Activated T-cell treated with anti-CD3 and anti-CD28 coated beads, Interleukin-2, amount 50 U/mL, for 72 hours (primary cell): Measurements from ENCODE around the gene FILIP1. TPM values are rescaled to one million over a fixed set of nuclear protein-coding genes. Genes with fewer than 3 reads are reported as not detected.

Source experiments
- ATAC-seq, 2 donors: fragments of 150-1000 bp; cut with Tn5 transposase; replicated peaks in 1 of 2; 2 replicates each; pipeline ENCODE4 v1.10.0; 2021; ENCODE audit warnings: moderate library complexity in 2 of 2, mild to moderate bottlenecking in 1 of 2
- DNase-seq, 2 donors: peaks; one replicate each; pipeline ENCODE4 v3.0.0; 2021 to 2022; ENCODE audit warnings: mixed read lengths in 1 of 2
- H3K27ac Mint-ChIP-seq: one replicate; pipeline ENCODE4 v1.8.0; 2022; ENCODE audit warnings: mild to moderate bottlenecking, moderate library complexity, mixed read lengths
- H3K27me3 Mint-ChIP-seq: one replicate; pipeline ENCODE4 v1.8.0; 2022; ENCODE audit warnings: low read depth, mixed read lengths
- H3K36me3 Mint-ChIP-seq, 2 donors: one replicate each; pipeline ENCODE4 v1.8.0; 2022; ENCODE audit warnings: mixed read lengths in 2 of 2, mild to moderate bottlenecking in 1 of 2; ENCODE audit not compliant: insufficient read depth in 2 of 2
- H3K4me1 Mint-ChIP-seq: one replicate; pipeline ENCODE4 v1.8.0; 2022; ENCODE audit warnings: low read depth, mixed read lengths
- H3K4me3 Mint-ChIP-seq, 2 donors: one replicate each; pipeline ENCODE4 v1.8.0; 2022; ENCODE audit warnings: mild to moderate bottlenecking in 2 of 2, mixed read lengths in 2 of 2, moderate library complexity in 2 of 2
- H3K9me3 Mint-ChIP-seq, 2 donors: one replicate each; pipeline ENCODE4 v1.8.0; 2022; ENCODE audit warnings: mixed read lengths in 2 of 2
- total RNA-seq, 2 donors: library from RNA; stranded (reverse); gene quantifications; one replicate each; pipeline ENCODE4 v1.2.3, GENCODE V29; 2022

Gene FILIP1
- total RNA-seq, 2 donors from 2014 or later, result 0.05 TPM; not detected in 1

GRCh38 chr6:75290136-75290945 lies 203.3 kb downstream of the FILIP1 start:
- peaks cover 13% of the 10 kb centered on the region for H3K4me1 Mint-ChIP-seq
- no peak for ATAC-seq
- H3K9me3 Mint-ChIP-seq, result no peaks in the 10 kb centered on the region
- H3K27me3 Mint-ChIP-seq, result no peaks in the 10 kb centered on the region
- H3K36me3 Mint-ChIP-seq, result peaks cover 0 to 5% of the 10 kb centered on the region in 2 donors
- no peak overlapping the region for H3K4me3 Mint-ChIP-seq
- no peak for DNase-seq
- H3K27ac Mint-ChIP-seq, result no peak overlapping the region

GRCh38 chr6:75288023-75288422 lies 205.6 kb downstream of the FILIP1 start:
- DNase-seq, result no peak
- H3K27me3 Mint-ChIP-seq, result no peaks in the 10 kb centered on the region
- no peak overlapping the region for H3K27ac Mint-ChIP-seq
- no peaks in the 10 kb centered on the region for H3K9me3 Mint-ChIP-seq
- H3K4me1 Mint-ChIP-seq, result peaks cover 13% of the 10 kb centered on the region
- peaks cover 0 to 5% of the 10 kb centered on the region in 2 donors for H3K36me3 Mint-ChIP-seq
- no peak for ATAC-seq
- no peak overlapping the region for H3K4me3 Mint-ChIP-seq

GRCh38 chr6:75287424-75287823 lies 206.2 kb downstream of the FILIP1 start:
- peak overlapping the region; percentile 59 for H3K27ac Mint-ChIP-seq
- no peaks in the 10 kb centered on the region for H3K27me3 Mint-ChIP-seq
- ATAC-seq, result no peak
- H3K4me1 Mint-ChIP-seq, result peaks cover 17% of the 10 kb centered on the region
- no peak for DNase-seq
- H3K9me3 Mint-ChIP-seq, result no peaks in the 10 kb centered on the region
- H3K4me3 Mint-ChIP-seq, result no peak overlapping the region
- H3K36me3 Mint-ChIP-seq, result peaks cover 0 to 5% of the 10 kb centered on the region in 2 donors

- DNase-seq, result no peak
- ATAC-seq, result no peak
- H3K27ac Mint-ChIP-seq, result peak overlapping the region; percentile 59
- no peaks in the 10 kb centered on the region for H3K27me3 Mint-ChIP-seq
- H3K4me1 Mint-ChIP-seq, result peaks cover 21% of the 10 kb centered on the region
- H3K4me3 Mint-ChIP-seq, result no peak overlapping the region
- H3K9me3 Mint-ChIP-seq, result no peaks in the 10 kb centered on the region
- H3K36me3 Mint-ChIP-seq, result peaks cover 0 to 5% of the 10 kb centered on the region in 2 donors
Observed at GRCh38 chr6:75286955-75287354, 206.6 kb downstream of the FILIP1 start.

- H3K4me3 Mint-ChIP-seq, result no peak overlapping the region
Observed at GRCh38 chr6:75285283-75285639, 208.3 kb downstream of the FILIP1 start.

GRCh38 chr6:75284632-75285282 lies 208.8 kb downstream of the FILIP1 start, which contains the start of gene TMEM30A:
Gene TMEM30A, minus strand, starts transcription at chr6:75284792. Its CDS starts 154 bp downstream, at chr6:75284638.
- H3K4me1 Mint-ChIP-seq, result peaks cover 32% of the 10 kb centered on the region
- no peak within 1 kb of the TSS for H3K4me3 Mint-ChIP-seq
- ATAC-seq (peak; percentile 94), DNase-seq (peak; percentile 94 to 97)
- H3K9me3 Mint-ChIP-seq, result no peaks in the 10 kb centered on the region
- peaks cover 0 to 2% of the 10 kb centered on the region in 2 donors for H3K36me3 Mint-ChIP-seq
- no peak within 1 kb of the TSS for H3K27ac Mint-ChIP-seq
- H3K27me3 Mint-ChIP-seq, result no peaks in the 10 kb centered on the region

More at GRCh38 chr6:75285283-75285639, 208.3 kb downstream of the FILIP1 start:
- Mint-ChIP-seq H3K36me3 (peaks cover 0 to 2% of the 10 kb centered on the region in 2 donors), H3K27ac (no peak overlapping the region), H3K4me1 (peaks cover 32% of the 10 kb centered on the region), H3K9me3 (no peaks in the 10 kb centered on the region), H3K27me3 (no peaks in the 10 kb centered on the region)
- DNase-seq (no peak), ATAC-seq (no peak)

GRCh38 chr6:75283907-75284631 lies 209.5 kb downstream of the FILIP1 start:
- H3K27me3 Mint-ChIP-seq, result no peaks in the 10 kb centered on the region
- H3K9me3 Mint-ChIP-seq, result no peaks in the 10 kb centered on the region
- peaks cover 35% of the 10 kb centered on the region for H3K4me1 Mint-ChIP-seq
- H3K4me3 Mint-ChIP-seq, result no peak overlapping the region
- peaks cover 0 to 2% of the 10 kb centered on the region in 2 donors for H3K36me3 Mint-ChIP-seq
- DNase-seq (peak; percentile 17 to 28), ATAC-seq (peak; percentile 22 to 33)
- H3K27ac Mint-ChIP-seq, result no peak overlapping the region

GRCh38 chr6:75282706-75283105 lies 210.9 kb downstream of the FILIP1 start:
- no peaks in the 10 kb centered on the region for H3K9me3 Mint-ChIP-seq
- DNase-seq (no peak), ATAC-seq (no peak)
- H3K27ac Mint-ChIP-seq, result peak overlapping the region; percentile 25
- no peak overlapping the region for H3K4me3 Mint-ChIP-seq
- H3K4me1 Mint-ChIP-seq, result peaks cover 46% of the 10 kb centered on the region
- no peaks in the 10 kb centered on the region for H3K27me3 Mint-ChIP-seq
- H3K36me3 Mint-ChIP-seq, result peaks cover 0 to 2% of the 10 kb centered on the region in 2 donors

GRCh38 chr6:75281653-75282052 lies 211.9 kb downstream of the FILIP1 start:
- Mint-ChIP-seq H3K4me1 (peaks cover 51% of the 10 kb centered on the region), H3K9me3 (no peaks in the 10 kb centered on the region), H3K36me3 (peaks cover 2 to 5% of the 10 kb centered on the region in 2 donors), H3K27me3 (no peaks in the 10 kb centered on the region), H3K27ac (peak overlapping the region; percentile 86), H3K4me3 (peak overlapping the region; percentile 79 to 90)
- DNase-seq (no peak), ATAC-seq (no peak)

- no peaks in the 10 kb centered on the region for H3K9me3 Mint-ChIP-seq
- H3K27ac Mint-ChIP-seq, result peak overlapping the region; percentile 9
- no peak for ATAC-seq
- H3K36me3 Mint-ChIP-seq, result peaks cover 6 to 7% of the 10 kb centered on the region in 2 donors
- H3K27me3 Mint-ChIP-seq, result no peaks in the 10 kb centered on the region
- DNase-seq, result no peak
- H3K4me1 Mint-ChIP-seq, result peaks cover 64% of the 10 kb centered on the region
- H3K4me3 Mint-ChIP-seq, result peak overlapping the region; percentile 31 to 64
Observed at GRCh38 chr6:75280131-75280855, 213.3 kb downstream of the FILIP1 start.

GRCh38 chr6:75279418-75279817 lies 214.2 kb downstream of the FILIP1 start:
- Mint-ChIP-seq H3K27ac (peak overlapping the region; percentile 91), H3K27me3 (no peaks in the 10 kb centered on the region), H3K9me3 (peaks cover 0 to 3% of the 10 kb centered on the region in 2 donors), H3K4me3 (peak overlapping the region; percentile 51 to 54), H3K4me1 (peaks cover 73% of the 10 kb centered on the region), H3K36me3 (peaks cover 10 to 11% of the 10 kb centered on the region in 2 donors)
- ATAC-seq (no peak), DNase-seq (no peak)

GRCh38 chr6:75278474-75279077 lies 215.0 kb downstream of the FILIP1 start:
- H3K9me3 Mint-ChIP-seq, result peaks cover 0 to 3% of the 10 kb centered on the region in 2 donors
- H3K27ac Mint-ChIP-seq, result peak overlapping the region; percentile 85
- no peak for DNase-seq
- peak overlapping the region; percentile 20 to 78 for H3K4me3 Mint-ChIP-seq
- peaks cover 11 to 13% of the 10 kb centered on the region in 2 donors for H3K36me3 Mint-ChIP-seq
- peaks cover 82% of the 10 kb centered on the region for H3K4me1 Mint-ChIP-seq
- no peaks in the 10 kb centered on the region for H3K27me3 Mint-ChIP-seq
- ATAC-seq, result peak; percentile 55 to 74
